Brain pericyte (primary cell): ENCODE results near the gene ALOX5.
"Not testable (repeated sequence)": the region's sequence is repeated elsewhere in the genome, so short reads cannot be mapped to it uniquely, and the experiment has no call there.

Experiments used
- DNase-seq: peaks from one replicate; pipeline ENCODE4 v3.0.0-alpha.2; 2012; ENCODE audit warnings: low read depth, low spot score

ALOX5 gene

DNA sequence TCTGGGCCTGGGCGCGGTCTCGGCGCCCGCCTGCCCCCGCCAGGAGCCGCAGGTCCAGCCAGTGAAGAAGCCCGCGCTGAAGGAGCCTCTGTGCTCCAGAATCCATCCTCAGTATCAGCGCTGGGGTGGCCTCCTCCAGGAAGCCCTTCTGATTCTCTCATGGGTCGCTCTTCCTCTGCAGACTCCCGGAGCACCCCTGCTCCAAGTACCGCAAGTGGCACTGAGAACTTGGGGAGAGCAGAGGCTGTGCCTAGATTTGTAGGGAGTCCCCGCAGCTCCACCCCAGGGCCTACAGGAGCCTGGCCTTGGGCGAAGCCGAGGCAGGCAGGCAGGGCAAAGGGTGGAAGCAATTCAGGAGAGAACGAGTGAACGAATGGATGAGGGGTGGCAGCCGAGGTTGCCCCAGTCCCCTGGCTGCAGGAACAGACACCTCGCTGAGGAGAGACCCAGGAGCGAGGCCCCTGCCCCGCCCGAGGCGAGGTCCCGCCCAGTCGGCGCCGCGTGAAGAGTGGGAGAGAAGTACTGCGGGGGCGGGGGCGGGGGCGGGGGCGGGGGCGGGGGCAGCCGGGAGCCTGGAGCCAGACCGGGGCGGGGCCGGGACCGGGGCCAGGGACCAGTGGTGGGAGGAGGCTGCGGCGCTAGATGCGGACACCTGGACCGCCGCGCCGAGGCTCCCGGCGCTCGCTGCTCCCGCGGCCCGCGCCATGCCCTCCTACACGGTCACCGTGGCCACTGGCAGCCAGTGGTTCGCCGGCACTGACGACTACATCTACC is at the start of gene ALOX5:
Gene ALOX5, plus strand, starts transcription at position 641 of the 774 bp plus-strand sequence. Its CDS starts 64 bp downstream, at position 705.
- DNase-seq, result no peak

GRCh38 chr10:45325116-45325515 is 48.9 kb upstream of the ALOX5 start:
- DNase-seq, result no peak

DNA sequence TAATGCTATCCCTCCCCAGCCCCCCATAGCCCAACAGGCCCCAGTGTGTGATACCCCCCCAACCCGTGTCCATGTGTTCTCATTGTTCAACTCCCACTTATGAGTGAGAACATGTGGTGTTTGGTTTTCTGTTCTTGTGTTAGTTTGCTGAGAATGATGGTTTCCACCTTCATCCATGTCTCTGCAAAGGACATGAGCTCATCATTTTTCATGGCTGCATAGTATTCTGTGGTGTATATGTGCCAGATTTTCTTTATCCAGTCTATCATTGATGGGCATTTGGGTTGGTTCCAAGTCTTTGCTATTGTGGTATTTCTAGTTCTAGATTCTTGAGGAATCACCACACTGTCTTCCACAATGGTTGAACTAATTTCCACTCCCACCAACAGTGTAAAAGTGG is 47.2 kb upstream of the ALOX5 start:
- DNase-seq, result not testable (repeated sequence)

GRCh38 chr10:45331824-45332223 is 42.2 kb upstream of the ALOX5 start:
- DNase-seq, result not testable (repeated sequence)

DNA sequence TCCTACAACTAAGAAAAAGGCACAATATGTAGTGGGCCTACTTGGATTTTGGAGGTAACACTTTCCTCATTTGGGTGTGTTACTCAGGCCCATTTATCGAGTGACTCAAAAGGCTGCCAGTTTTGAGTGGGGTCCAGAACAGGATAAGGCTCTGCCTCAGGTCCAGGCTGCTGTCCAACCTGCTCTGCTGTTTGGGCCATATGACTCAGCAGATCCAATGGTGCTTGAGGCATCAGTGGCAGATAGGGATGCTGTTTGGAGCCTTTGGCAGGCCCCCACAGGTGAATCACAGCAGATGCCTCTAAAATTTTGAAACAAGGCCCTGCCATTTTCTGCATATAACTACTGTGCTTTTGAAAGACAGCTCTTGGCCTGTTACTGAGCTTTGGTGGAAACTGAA is 34.1 kb upstream of the ALOX5 start:
- no peak for DNase-seq

- not testable (repeated sequence) for DNase-seq
Measured at GRCh38 chr10:45340420-45340819, 33.6 kb upstream of the ALOX5 start.

GRCh38 chr10:45346652-45347335 is 27.2 kb upstream of the ALOX5 start:
- DNase-seq, result not testable (repeated sequence)

- DNase-seq, result not testable (repeated sequence)
Measured at GRCh38 chr10:45347464-45347863, 26.6 kb upstream of the ALOX5 start.

GRCh38 chr10:45348196-45348765 is 25.7 kb upstream of the ALOX5 start:
- DNase-seq, result not testable (repeated sequence)

DNA sequence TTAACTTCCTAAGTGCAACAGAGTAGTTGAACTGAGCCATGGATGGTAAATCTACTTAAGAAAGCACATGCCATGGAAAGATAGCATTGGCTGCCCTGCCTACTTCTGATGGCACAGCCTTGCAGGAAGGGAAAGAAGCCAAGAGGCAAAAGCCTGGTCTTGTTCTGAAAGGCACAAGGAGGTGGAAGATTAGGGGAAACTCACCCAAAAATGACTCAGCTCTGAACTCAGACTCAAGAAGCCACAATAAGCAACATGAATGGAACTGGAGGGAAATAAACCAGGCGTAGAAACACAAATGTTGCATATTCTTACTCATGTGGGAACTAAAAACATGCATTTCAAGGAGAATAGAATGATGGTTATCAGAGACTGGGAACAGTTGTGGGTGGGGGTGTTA is 20.8 kb upstream of the ALOX5 start:
- no peak for DNase-seq

- no peak for DNase-seq
Measured at GRCh38 chr10:45354261-45354660, 19.8 kb upstream of the ALOX5 start.

GRCh38 chr10:45355494-45355893 is 18.5 kb upstream of the ALOX5 start:
- DNase-seq, result no peak

- not testable (repeated sequence) for DNase-seq
Measured at GRCh38 chr10:45358961-45359360, 15.1 kb upstream of the ALOX5 start.

GRCh38 chr10:45361983-45362799 is 11.8 kb upstream of the ALOX5 start:
- DNase-seq, result not testable (repeated sequence)

DNA sequence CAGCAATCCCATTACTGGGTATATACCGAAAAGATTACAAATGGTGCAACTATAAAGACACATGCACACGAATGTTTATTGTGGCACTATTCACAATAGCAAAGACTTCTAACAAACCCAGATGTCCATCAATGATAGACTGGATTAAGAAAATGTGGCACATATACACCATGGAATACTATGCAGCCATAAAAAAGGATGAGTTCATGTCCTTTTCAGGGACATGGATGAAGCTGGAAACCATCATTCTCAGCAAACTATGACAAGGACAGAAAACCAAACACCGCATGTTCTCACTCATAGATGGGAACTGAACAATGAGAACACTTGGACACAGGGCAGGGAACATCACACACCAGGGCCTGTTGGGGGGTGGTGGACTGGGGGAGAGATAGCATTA is 6.4 kb upstream of the ALOX5 start:
- not testable (repeated sequence) for DNase-seq

- DNase-seq, result no peak
Measured at GRCh38 chr10:45368181-45368580, 5.8 kb upstream of the ALOX5 start.

GRCh38 chr10:45370202-45370955 is 3.6 kb upstream of the ALOX5 start:
- DNase-seq, result no peak

DNA sequence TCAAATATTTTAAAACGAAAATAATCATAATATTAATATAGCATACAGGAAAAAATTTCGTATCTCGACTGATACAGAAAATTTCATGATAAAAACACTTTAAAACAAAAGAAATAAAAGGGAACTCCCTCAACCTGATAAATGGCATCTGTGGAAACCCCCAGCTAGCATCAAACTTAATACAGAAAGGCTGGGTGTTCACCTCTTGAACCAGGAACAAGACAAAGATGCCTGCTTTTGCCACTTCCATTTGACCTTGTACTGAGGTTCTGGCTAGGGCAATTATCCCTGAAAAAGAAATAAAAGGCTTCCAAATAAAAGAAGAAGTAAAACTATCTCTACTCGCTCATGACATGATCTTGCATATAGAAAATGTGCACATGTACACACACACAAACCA is 2.5 kb upstream of the ALOX5 start:
- DNase-seq, result no peak

GRCh38 chr10:45372251-45372951 is 1.6 kb upstream of the ALOX5 start:
- no peak for DNase-seq

DNA sequence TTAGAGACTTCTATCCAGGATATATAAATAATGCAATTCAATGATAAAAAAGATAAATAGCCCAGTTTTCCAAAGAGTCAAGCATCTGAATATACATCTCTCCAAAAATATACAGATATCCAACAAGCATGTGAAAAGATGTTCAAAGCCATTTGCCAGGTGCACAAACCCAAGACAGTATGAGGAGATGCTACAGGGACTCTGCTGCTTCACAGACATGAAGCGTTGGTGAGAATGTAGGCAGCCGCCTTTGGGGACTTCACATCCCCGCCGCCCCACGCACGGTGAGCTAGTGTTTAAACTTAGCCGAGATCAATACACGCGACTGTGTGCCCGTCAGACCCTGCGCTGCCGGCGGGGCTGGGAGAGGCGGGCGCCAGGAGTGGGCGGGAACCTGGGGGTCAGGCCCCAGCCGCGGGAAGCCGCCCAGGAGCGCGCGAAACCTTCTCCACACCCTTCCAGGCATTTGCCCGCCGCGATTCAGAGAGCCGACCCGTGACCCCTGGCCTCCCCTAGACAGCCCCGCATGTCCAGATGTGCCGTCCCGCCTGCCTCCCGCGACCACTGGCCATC is 927 bp upstream of the ALOX5 start:
- DNase-seq, result no peak
